NCI-H2196 (cell line): Measurements from ENCODE around the gene MYG1.

Experiments used
- DNase-seq: peaks from one replicate; lab custom pipeline; 2025; ENCODE audit not compliant: unreplicated experiment; lab: John Stamatoyannopoulos, UW

The MYG1 gene

GRCh38 chr12:53352331-53353256 is 53.1 kb downstream of the MYG1 start:
- peak; percentile 81 for DNase-seq

GRCh38 chr12:53353257-53353655 is 53.8 kb downstream of the MYG1 start:
- no peak for DNase-seq

DNA sequence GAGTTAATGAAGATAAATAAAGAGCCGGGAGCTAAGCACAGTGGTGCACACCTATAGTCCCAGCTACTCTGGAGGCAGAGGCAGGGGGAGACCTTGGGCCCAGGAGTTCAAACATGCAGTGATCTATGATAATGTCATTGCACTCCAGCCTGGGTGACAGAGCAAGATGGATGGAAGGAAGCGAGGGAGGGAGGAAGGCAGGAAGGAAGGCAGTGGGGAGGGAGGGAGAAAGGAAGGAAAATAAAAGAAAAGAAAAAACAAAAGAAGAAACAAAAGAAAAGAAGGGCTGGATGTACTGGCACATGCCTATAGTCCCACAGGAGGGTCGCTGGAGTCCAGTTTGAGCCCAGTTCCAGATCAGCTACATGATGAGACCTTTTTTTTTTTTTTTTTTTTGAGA is 55.6 kb downstream of the MYG1 start:
- DNase-seq, result no peak
